Raji (cell line): ENCODE measurements around the gene IFI16.
A peak's percentile ranks its signal among the peaks of the same experiment; 100 is the strongest.

Experiments
- POLR2A ChIP-seq: IDR thresholded peaks from 2 replicates; pipeline ENCODE4 v1.6.1; 2011; ENCODE audit warnings: low read depth, low read length, control low read depth; ENCODE audit not compliant: insufficient read depth

Gene IFI16

DNA sequence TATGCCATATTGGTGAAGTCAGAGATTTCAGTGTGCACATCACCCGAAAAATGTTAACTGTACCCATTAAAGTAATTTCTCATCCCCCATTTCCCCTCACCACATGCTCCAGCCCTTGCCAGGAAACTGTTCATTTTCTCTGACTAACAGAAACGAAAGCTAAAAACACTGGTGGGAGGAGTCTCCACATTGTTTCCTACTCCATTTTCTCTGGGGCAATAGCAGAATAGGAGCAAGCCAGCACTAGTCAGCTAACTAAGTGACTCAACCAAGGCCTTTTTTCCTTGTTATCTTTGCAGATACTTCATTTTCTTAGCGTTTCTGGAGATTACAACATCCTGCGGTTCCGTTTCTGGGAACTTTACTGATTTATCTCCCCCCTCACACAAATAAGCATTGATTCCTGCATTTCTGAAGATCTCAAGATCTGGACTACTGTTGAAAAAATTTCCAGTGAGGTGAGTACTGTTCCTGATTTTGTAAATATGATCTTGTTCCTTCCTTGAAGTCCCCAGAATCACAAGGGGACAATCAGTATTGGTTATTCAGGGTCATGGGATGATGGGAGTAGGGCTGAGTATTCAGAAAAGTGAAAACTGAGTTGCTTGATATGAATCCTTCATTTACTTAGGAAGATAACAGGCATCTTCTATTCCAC, at the start of gene IFI16:
Gene IFI16, plus strand, starts transcription at position 204 of the 658 bp plus-strand sequence. CDS start 4,774 bp downstream, outside the sequence.
- TF ChIP-seq POLR2A, result peak; percentile 67

DNA sequence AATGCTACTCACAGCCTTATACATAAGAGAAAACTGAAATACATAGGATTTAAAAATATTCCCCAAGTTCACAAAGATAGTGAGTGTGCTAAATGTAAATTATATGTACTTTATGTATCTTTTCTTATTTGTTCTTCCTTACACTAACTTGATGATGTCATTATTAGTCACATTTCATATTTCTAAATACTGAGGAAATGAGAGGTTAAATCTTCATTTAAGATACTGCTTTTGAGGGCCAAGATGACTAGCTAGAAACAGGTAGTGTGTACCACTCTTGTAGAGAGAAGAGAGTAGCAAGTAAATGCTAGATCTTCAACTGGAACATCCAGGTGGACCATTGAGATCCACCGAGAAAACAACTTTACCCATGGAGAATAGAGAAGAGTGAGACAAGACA, 48.5 kb upstream of the IFI16 start:
- no peak for TF ChIP-seq POLR2A

- no peak for TF ChIP-seq POLR2A
Measured at GRCh38 chr1:158962983-158963382, 46.7 kb upstream of the IFI16 start.

- TF ChIP-seq POLR2A, result no peak
Measured at GRCh38 chr1:158969166-158969565, 40.5 kb upstream of the IFI16 start.

DNA sequence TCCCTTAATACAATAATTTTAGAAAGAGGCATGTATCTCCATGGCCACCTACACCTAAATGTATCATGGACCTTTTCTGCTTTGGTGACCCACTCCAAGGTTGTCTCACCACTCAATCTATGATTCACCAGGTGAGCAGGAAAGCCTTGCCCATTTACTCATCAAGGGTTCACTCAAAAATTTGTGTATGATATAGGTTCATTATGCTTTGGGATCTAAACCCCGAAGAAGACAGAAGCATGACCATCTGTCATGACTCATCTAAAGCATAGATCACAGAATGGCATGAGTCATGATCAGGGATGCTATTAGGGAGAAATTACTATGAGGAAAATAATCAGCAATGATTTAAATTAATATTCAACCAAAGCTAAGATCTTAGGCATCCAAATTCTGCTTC, 39.9 kb upstream of the IFI16 start:
- no peak for TF ChIP-seq POLR2A

GRCh38 chr1:158972841-158973240, 36.9 kb upstream of the IFI16 start:
- TF ChIP-seq POLR2A, result no peak

- no peak for TF ChIP-seq POLR2A
Measured at GRCh38 chr1:158976219-158976618, 33.5 kb upstream of the IFI16 start.

- no peak for TF ChIP-seq POLR2A
Measured at GRCh38 chr1:158978730-158979129, 31.0 kb upstream of the IFI16 start.

DNA sequence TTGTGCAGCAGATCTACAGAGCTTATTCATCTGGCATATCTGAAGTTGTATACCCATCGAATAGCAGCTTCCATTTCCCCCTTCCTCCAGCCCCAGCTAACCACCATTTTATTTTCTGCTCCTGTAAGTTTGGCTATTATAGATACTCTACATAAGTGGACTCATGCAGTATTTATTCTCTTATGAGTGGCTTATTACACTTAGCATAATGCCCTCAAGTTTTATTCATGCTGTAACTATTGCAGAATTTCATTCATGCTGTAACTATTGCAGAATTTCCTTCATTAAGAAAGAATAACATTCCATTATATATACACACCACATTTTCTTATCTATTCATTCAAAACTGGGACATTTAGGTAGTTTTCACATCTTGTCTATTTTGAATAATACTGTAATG, 30.5 kb upstream of the IFI16 start:
- no peak for TF ChIP-seq POLR2A

DNA sequence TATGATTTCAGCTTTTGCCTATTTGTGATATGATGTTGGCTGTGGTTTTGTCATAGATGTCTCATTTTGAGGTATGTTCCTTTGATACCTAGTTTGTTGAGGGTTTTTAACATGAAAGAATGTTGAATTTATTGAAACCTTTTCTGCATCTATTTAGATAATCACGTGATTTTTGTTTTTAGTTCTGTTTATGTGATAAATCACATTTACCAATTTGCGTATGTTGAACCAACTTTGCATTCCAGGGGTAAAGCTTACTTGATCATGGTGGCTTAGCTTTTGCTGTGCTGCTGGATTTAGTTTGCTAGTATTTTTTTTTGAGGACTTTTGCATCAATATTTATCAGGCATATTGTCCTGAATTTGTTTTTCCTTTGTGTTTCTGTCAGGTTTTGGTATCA, 26.5 kb upstream of the IFI16 start:
- no peak for TF ChIP-seq POLR2A

DNA sequence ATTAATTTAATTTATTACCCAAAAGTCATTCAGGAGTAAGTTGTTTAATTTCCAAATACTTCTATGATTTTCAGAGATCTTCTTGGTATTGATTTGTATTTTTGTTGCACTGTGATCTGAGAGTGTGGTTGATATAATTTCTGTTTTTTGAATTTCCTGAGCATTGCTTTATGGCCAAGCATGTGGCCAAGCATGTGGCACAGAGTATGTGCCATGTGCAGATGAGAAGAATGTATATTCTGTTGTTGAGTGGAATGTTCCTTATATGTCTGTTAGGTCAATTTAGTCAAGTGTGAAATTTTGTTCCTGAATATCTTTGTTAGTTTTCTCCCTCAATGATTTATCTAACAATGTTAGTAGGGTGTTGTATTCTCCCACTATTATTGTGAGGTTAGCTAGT, 25.3 kb upstream of the IFI16 start:
- TF ChIP-seq POLR2A, result no peak

- no peak for TF ChIP-seq POLR2A
Measured at GRCh38 chr1:158989424-158989823, 20.3 kb upstream of the IFI16 start.

- no peak for TF ChIP-seq POLR2A
Measured at GRCh38 chr1:158992787-158993312, 16.9 kb upstream of the IFI16 start.

GRCh38 chr1:158996998-158997397, 12.7 kb upstream of the IFI16 start:
- TF ChIP-seq POLR2A, result no peak

DNA sequence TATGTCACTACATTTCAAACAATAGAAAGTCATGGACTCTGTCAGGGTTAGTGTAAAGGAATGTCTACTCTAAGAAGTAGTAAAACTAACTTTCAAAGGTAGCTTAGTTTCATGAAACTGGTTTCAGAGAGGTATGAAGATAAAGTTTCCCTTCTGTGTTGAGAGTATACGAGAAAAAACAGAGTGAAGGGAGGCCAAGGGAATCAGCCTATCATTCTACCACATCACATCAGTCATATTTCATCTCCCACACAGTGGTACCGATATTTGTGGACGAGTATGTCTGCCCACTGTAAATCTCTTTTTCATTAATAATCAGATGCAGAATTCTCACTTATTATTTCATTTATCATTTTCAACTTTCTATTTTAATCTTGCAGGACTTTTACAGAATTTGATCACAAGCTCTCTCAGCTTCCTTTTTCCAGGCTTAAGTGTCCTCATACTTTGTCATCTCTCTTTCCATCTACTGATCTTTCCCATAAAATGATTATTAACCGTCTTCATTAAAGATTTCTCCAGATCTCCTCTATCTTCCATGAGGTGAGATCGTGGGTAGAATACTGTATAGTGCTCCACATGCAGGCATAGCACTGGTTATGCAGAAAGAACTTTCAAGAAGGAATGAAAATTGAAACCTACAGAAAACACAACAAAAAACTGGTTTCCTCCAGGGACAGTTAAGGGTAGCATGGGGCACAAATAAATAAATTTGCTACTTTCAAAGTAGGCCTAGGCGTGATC, 11.5 kb upstream of the IFI16 start:
- TF ChIP-seq POLR2A, result no peak

DNA sequence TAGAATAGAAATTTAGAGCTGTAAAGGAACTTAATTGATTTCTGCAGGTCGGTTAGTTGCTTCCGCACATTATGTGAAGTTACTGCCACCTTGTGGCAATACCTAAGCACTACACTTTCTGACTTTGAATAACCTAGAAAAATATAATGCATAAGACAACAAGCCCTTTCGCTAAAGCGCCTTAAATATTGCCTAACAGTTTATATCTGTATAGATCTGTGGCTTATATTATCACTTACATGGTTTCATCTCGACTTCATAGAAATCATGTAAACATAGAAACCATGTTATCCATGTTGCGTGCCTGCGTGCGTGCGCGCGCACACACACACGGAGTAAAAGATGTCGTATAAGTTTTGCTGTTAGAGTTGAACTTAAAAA, 10.9 kb upstream of the IFI16 start:
- no peak for TF ChIP-seq POLR2A
